NCI-H2107 treated with DMSO at 0.1 percent for 48 hours (cell line): ENCODE measurements around the gene CD109.
"Not testable (repeated sequence)": the region's sequence is repeated elsewhere in the genome, so short reads cannot be mapped to it uniquely, and the experiment has no call there.

Experiments used
- DNase-seq: peaks from one replicate; lab custom pipeline; 2025; ENCODE audit not compliant: unreplicated experiment; lab: John Stamatoyannopoulos, UW

CD109 gene

DNA sequence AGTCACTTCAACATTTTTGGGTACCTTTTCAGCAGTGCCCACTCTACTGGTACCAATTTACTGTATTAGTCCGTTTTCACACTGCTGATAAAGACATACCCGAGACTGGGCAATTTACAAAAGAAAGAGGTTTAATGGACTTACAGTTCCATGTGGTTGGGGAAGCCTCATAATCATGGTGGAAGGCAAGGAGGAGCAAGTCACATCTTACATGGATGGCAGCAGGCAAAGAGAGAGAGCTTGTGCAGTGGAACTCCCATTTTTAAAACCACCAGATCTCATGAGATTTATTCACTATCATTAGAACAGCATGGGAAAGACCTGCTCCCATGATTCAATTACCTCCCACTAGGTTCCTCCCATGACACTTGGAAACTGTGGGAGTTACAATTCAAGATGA, 12.4 kb upstream of the CD109 start:
- DNase-seq: not testable (repeated sequence)

DNA sequence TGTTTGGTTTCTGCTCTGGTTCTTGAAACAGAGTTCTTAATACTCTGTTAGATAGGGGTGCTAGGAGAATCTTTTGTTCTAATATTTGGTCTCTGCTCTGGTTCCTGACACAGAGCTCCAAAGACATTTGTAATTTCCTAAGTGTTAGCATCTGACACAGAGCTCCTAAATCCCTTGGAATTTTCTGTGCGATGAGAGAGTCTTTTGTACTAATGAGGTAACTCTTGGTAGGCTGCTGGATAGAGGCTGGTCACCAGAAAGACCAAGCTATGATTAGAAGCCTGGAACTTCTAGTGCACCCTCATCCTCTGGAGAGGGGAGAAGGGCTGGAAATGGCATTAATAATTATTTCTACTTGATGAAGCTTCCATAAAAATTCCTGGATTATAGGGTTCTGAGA, 7.7 kb upstream of the CD109 start:
- DNase-seq: no peak

DNA sequence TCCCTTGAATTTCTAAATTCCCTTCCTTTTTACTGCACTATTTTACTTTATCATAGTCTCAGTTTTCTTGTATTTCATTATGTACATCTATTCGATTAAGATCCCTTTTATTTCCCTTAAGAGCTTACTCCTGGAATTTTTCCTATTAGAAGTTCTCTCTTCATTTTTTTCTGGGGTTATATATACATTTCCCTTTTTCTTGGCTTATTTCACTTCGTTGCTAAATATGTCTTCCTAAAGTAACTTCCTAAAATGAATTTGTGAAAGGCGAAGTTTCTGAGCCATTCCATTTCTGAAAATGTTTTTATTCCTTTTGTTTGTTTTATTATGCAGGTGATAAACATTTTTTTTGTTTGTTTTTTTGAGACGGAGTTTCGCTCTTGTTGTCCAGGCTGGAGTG, 5.9 kb upstream of the CD109 start:
- no peak for DNase-seq

DNA sequence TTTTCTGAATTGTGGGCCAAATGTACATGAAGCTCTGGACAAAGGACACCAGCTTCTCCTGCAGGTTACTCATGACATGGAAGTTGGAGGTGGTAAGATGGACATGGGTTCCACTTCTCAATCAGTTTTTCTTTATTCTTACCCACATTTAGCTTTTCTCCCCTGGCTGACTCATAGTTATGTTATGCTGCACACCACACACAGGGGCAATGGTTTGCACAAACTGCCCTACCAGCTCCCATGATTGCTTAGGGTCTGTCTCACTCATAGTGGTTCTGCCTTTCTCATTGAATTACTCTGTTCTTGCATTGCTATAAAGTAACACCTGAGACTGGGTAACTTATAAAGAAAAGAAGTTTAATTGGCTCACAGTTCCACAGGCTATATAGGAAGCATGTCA, 4.5 kb upstream of the CD109 start:
- no peak for DNase-seq

DNA sequence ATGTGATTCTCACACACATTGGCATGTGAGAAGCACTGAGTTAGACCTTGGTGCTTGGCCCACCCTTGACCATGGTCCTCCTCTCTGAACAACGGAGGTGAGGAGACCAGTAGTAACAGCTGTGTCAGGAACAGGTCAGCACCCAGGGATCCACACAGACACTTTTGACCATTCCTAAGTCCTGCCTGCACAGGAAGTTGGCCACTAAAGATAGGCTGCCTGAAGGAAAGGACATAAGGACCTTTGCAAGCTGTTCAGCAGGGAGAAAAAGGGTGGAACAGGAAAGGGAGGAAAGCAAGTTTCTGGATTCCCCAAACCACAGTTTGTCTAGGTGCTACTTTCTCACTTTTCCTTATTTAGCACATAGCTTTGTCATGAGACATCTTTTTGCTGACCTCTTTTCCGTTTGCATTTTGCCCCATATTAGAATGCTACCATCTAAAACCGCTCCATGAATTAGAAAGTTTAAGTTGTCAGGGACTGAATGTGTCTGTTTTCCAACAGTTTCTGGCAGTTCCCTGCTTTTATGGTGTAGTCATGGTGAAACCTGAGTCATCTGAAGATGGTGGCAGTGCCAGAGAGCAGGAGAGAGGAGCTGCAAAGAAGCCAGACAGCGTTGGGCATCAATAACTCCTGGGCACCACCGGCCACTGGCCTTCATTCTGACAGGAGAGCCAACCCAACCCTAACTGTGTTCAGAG, 1.1 kb upstream of the CD109 start:
- DNase-seq: no peak

DNA sequence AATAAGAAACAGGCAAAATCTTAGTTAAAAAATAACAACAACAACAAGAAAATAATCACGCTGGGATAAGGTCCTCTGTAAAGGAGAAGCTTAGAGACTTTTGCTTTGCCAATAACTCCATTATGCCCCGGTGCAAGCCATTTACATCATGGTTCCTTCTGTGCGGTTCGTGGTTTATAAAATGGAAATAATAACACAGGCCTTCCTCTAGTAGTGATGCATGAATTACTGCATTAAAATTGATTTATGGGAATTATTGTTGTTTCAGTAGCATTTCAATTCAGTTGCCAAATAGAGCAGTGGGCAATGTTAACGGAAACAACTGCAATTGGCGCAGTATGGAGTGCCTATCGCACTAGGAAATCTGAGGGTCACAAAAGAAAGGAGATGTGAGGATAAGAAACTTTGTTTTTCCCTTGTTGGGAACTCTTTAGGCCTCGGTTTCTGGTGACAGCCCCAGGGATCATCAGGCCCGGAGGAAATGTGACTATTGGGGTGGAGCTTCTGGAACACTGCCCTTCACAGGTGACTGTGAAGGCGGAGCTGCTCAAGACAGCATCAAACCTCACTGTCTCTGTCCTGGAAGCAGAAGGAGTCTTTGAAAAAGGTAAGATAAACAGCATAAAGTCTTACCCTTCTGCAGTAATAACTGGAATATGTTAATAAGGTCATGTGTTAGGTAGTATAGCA, 1.1 kb downstream of the CD109 start:
- DNase-seq: no peak

DNA sequence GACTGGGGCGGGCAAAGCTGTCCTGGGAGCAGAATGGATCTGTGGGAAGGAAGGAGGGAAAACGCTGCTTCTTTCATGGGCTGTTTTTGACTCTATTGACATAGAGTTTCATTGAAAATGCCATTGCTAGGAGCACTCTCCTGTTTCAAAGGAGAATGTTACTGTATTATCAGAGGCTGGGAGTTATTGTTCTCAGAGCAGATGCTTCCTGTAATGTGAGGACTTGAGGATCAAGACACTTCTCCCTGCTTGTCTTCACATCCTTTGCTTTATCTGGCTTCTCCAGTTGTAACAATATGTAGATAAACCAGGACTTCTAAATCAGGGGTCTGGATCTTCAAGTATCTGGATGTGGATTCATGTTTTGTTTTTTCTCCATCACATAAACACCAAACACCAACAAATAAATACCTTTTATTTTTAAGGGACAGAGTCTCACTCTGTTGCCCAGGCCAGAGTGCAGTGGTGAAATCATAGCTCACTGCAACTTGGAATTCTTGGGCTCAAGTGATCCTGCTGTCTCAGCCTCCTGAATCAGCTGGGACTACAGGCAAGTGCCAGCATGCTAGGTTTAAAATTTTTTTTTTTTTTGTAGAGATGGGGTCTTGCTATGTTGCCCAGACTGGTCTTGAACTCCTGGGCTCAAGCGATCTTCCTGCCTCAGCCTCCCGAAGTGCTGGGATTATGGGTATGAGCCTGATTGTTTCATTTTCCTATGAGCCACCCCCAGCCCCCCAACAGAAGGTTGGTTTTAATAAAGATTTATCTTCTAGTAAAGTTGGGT, 3.9 kb downstream of the CD109 start:
- no peak for DNase-seq

DNA sequence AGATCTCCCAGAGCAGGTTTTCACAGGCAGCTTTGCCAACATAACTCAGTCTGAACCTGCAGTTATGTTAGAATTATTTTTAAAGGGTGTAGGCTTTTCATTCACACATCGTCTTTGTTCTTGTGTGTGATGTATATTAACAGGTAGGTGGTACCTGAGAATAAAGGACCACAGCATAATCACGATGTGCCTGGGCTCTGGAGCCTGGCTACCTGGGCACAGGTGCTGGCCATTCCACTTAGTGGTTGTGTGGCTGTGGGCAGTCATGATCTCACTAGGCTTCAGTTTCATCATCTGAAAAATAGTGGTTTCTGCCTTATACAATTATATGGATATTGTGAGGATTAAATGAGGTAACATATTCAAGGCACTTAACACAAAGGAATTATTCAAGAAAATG, 6.4 kb downstream of the CD109 start:
- no peak for DNase-seq

DNA sequence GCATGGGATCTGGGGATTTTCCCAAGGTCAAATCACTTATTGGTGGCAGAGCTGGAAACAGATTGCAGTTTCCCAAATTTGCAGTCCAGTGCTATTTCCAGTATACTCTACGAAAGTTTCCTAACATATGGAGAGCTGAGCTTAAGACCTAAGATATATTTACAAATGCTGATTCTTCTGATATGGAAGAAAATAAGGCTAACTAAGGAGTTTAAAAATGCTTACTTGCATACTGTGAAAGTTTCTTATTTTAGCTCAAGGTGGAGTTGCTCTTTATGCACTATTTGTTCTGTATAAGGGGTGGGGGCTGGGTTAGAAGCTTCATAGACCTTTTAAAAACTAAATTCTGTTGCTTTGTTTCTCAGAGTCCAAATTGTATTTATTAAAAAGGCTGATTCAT, 7.5 kb downstream of the CD109 start:
- no peak for DNase-seq

DNA sequence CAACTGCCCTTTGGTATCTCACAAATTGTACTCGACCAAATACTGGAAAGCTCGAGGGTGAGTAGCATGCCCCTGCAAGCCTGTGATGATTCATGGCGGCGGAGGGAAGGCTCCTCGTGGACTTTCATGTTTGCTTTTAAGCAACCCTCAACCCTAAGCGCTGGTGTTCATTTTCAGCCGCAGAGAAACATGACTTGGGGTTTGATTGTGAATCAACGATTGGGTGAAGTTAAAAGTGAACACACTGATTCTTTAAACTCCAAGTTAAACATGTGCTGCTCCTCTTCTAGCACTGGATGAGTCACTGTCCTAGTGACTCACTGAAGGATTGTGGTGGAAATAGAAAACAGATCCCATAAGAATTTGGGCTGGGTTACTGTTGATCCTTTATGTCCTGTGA, 8.3 kb downstream of the CD109 start:
- no peak for DNase-seq

DNA sequence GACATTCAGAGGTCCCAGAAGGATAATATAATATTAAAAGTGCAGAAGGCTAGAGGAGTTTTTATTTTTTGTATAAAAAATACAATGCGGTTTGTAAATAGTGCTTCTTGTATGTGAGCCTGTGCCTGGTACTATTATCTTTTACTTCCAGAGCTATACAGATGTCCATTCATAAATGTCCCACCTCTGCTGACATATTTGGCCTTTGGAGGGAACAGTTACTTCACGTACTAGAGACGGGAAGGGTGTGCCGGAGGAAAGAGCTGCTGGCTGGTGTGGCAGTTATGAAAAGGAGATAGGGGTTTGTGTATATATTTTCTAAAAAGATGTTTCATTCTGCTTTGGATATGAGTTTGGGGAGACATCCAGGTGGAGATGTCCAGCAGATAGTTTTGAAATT, 8.8 kb downstream of the CD109 start:
- no peak for DNase-seq

DNA sequence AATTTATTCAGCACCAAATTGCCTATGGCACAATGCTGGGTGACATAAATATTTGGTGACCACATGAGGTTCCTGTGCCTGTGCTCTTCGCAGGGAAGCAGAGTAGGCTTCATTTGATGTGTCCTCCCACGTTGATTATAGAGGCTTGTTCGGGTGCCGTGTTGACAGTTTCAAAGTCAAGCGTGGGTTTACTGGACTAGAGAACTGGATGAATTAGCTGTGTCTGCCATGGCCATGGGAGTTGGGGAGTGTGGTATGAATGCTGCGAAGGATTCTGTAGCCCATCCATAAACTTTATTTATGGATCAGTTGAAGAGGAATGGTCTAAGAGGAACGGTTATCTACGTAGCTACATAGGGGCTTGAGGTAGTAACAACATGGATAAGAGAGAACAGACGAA, 11.0 kb downstream of the CD109 start:
- no peak for DNase-seq

DNA sequence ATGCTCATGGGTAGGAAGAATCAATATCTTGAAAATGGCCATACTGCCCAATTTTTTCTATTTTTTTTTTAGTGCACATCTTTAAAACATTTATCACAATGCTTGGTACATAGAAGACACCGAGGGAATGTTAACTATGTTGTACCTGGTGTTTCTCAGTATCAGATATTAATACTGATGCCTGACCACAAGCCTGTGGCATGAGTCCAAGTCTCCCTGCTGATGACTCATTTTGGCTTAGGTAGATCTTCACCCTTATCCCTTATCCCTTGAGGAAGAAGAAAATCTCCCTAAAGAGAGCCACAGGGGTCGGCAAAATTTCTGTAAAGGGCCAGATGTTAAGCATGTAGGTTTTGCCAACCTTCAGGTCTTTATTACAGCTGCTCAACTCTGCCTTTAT, 14.5 kb downstream of the CD109 start:
- no peak for DNase-seq

DNA sequence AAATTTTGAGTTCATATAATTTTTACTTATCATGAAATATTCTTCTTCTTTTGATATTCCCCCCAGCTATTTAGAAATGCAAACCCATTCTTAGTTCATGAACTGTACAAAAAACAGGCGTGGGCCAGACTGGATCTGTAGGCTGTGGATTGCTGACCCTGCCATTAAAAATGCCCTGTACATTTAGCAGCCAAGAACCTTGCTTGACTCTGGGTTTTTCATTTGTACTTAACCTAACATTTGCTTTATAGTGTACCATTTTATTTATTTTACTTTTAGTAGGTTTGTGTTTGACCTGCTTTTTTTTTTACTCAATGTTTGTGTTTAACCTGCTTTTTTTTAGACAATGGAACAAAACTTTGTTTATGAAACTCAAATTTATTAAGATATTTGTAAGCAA, 14.9 kb downstream of the CD109 start:
- DNase-seq: no peak

DNA sequence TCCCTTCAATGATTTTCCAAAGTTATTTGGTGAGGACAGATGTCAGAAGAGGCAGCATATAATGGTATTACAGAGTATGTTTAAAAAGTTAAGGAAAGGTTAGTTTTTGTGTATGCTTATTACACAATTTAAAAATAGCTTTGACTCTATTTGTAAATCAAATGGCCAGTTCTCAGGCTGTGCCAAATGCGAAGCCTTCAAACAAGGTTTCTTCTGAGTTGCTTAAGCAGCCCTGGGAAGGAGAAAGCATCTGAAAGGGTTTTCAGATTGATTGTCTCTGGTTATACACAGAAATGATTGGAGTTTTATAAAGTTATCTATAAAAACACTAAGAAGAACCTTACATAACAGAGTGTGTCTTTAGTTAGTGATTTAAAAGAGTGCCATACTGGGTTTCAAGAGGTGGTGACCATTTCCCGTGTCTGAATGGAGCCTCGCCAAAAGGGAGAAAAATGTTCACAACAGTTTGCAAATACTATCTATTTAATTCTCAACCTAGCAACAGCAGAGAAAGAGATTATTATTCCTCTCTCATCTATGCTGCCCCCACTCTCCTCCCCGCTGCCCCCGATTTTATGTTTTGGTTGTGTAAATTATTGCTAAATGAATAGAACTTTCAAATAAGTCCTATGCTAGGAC, 16.7 kb downstream of the CD109 start:
- DNase-seq: no peak

DNA sequence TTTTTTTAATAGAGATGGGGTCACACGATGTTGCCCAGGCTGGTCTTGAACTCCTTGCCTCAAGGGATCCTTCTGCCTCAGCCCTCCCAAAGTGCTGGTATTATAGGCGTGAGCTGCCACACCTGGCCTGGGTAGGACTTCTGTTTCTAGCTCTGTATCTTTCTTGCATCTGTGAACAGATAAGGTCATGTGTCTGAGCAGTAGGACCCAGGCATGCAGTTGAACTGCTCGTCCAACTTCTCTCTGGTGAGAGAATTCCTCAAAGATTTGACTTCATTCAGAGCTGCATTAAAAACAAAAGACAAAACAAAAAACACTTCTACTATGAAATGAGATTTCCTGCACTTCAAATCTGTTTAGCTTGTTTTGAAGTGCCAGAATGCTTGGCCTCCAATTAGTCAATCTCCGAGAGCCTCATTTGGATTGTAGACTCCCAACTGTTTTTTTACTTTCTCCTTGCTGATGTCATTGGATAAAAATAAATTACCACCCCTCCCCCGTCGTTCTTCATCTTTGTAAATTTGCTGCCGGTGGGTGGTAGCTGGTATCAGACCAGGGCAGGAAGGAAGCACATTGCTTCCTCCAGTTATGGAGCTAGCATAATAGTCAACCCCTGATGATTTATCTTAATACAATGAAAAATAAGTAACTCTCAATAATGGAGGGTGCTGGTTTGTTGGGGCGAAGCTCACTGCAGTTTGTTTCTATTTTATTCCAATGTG, 17.6 kb downstream of the CD109 start:
- no peak for DNase-seq

DNA sequence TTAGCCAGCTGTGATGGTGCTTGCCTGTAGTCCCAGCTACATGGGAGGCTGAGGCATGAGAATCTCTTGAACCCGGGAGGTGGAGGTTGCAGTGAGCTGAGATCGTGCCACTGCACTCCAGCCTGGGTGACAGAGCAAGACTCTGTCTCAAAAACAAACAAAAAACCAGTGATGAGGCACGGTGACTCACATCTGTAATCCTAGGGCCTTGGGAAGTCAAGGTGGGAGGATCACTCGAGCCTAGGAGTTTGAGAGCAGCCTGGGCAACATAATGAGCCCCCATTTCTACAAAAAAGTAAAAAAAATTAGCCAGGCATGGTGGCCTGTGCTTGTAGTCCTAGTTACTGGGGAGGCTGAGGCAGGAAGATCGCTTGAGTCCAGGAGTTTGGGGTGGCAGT, 19.1 kb downstream of the CD109 start:
- DNase-seq: not testable (repeated sequence)

DNA sequence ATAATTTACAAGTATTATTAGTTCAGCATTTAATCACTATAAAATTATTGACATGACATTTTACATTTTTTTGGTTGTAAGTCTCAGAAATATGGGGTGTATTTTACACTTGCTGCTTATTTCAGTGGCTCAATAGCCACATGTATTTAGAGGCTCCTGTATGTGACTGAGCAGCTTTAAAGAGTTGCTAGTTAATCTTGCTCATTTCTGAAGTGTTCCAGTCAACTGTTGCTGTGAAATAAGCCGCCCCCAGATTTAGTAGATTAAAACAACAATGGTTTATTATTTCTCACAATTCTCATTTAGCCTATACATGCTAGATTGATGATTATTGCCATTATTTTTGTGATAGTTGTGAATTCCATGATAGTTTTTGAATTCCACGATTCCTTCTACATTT, 23.0 kb downstream of the CD109 start:
- DNase-seq: no peak

DNA sequence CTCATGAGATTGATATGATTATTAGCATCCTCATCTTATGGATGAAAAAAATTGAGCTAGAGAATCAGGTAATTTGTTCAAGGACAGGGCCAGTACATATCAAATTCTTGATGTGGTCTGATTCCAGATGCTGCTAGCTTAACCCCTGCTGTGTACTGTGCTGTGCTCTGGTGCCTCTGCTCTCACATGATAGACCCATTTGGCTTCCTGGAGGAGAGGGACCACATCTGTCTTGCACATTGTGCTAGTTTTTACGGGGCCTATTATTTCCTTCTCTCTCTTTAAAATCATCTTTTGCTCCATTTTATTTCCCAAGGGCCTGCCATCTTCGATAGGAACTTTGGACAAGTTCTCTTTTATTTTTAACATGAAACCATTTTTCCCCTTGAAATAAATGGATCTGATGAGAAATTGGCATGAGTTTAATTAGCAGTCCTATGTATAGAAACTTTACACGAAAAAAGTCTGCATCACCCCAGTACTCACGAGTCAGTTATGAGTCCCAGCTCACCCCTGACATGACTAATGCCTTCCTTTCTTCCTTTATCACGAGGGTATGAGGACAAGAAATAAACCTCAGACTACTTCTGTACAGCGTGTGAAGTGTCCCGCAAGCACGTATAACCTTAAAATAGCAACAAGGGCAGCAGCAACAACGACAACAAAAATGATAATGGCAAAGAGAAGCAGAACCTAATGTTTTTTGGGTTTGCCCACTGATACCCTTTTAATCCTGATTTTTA, 26.5 kb downstream of the CD109 start:
- DNase-seq: no peak

DNA sequence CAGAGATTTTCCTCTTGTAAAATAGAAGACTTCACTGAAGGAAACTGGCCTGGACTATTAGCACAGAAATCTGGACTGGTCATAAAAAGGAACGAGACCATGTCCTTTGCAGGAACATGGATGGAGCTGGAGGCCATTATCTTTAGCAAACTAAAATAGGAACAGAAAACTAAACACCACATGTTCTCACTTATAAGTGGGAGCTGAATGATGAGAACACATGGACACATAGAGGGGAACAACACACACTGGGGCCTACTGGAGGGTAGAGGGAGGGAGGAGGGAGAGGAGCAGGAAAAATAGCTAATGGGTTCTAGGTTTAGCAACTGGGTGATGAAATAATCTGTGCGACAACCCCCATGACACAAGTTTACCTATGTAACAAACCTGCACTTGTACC, 27.5 kb downstream of the CD109 start:
- DNase-seq: not testable (repeated sequence)
